Hypothalamus (tissue), 51 donors: ENCODE data around the gene CENPP.

Experiments used
- DNase-seq, 51 donors: peaks; one replicate each; lab custom pipeline; 2025; lab: John Stamatoyannopoulos, UW

CENPP gene

DNA sequence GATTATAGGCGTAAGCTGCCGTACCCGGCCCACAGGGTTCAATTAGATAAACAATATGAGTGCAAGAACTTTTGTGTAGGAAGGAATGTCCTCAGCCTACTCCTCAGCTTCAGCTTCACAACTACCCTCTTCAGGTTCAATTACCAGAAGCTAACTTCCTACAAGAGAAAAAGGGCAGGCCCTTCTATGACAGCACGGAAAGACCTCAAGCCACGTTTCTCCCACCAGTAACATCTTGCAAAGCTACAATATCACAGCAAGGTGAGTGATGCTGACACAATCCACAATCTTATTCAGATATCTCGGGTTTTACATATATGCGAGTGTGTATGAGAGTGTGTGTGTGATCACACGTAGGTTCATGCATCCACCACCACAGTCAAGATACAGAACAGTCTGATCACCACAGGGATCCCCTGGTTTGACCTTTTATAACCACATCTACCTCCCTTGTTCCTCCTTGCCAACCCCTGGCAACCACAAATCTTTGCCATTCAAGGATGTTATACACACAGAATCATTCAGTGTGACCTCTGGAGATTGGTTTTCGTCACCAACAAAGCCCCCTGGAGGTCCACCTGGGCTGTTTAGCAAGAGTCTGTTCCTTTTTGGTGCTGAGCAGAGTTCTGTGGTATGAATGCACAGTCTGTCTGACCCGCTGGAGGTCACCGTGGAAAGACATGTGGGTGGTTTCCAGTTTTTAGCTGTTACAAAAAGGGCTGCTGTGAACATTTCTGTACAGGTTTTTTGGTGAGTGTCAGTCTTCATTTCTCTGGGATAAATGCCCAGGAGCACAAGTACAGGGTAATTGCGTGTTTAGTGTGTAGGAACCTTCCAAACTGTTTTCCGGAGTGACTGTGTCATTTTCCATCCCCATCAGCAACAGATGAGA lies 305.9 kb downstream of the CENPP start:
- no peak for DNase-seq

DNA sequence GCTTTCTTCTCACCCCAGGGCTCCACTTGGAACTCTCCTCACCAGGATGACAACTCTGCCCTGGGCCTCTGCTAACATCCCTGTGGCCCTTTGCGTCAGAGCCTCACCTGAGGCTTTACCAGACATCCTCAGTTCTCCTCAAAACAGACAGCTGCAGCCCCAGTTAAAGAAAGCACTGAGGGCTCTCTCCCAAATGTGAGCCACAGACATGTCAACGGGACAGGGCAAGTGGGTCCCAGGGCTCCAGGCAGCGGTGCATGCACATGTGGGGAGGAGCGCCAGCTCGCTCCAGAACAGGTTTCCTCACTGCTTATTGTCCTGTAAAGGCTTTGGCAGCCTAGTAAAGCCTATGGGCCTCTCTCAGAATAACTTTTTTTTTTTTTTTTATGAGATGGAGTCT lies 306.9 kb downstream of the CENPP start:
- DNase-seq, result no peak

DNA sequence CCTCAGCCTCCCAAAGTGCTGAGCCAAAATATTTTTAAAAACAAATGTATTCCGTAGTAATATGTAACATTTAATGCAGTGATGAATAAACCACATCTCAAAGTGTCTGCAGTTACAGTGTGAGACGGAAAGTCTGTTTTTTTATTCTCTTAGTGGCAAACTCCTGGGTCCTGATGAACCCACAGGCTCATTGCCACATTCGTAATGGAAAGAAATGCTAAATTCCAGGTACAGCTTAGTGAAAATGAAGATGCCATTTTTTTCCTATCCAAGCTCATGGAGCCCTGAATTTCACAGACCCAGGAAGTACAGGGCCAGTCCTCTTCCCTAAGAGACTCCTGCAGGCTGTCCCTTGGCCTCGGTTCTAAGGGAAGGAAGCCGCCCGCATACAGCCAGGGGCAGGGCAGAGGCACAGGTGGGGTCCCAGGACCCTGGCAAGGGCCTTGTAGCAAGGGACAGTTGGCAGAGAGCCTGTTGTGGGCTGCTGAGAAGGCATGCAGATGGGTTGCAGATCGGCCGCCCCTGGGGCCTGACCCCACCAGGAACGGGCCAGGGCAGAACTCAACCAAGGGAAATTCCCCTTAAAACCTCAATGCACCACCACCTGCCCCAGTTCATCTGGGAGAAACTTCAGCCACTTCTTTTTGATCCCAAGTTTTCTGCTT lies 308.0 kb downstream of the CENPP start:
- DNase-seq, result no peak

DNA sequence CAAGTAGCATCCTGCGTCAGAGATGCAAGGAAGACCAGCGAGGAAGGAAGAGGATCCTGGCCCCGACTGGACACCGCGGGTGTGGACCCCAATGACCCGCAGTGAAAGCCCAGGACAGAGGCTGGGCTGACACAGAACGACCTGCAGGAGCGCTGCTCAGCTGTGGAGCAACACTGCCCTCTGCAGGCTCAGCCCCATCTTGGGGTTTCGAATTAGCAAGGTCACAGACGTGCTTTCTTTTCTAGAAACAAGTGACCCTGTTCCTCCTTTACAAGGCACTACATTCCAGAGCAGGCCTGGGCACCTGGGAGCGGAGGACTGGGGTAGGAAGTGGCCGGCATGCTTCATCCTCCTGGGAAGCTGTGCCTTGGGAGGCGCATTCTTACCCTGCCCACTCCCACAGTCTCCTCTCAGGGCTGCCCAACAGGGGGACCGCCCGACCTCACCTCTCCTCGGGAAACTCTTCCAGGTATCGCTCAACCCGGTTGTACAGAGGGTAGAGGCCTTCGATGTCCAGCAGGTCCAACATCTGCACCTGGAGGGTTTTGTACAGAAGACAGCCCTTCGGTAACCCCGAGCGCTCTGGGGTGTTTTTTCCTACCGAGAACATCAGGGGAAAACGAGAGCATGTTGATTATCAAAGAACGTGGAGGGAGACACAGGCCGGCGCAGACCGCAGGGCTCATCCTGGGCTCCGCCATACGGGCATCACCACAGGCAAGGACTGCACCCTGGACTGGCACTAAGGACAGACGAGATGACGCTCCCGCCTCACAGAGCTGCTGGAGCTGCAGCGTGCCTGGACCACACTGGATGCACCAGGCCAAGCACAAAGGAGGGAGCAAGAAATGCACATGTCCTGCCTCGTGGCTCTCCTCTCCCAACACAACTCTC lies 309.2 kb downstream of the CENPP start:
- peak in 40 of 51 donors; percentile 16 to 79 (median 42) for DNase-seq

DNA sequence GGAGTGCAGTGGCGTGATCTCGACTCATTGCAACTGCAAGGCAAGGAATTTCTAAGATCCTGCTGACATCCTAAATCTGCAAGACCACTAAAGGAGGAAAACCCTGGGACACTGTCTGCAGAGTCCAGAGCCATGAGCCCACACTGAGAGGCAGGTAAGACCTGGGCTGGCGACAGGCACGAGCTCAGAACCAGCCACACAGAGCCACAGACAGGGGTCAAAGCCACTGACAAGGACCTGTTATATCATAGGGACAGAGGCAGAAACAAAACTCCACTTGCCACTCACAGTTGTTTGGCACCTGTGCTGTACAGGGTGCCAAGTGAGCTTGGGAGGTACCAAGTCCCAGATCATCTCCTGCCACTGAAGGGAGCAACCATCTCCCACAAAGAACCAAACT lies 310.0 kb downstream of the CENPP start:
- DNase-seq, result no peak

DNA sequence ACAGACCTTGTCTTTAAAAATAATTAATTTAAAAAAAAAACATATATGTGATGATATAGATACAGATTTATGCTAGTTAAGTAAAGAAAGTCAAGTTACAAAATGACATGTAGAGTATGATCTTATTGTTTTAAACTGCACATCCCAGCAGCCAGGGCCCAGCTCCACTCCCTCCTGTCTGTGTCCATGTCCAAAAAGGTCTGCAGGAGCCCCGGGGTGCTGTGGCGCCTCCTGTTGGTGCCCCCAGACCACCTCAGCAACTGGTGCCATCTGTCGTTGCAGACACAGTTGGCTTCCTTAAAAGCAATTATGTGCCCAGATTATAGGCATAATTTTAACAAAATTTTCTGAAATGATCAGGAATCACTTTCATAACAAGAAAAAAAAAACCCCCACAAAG lies 310.9 kb downstream of the CENPP start:
- no peak for DNase-seq

DNA sequence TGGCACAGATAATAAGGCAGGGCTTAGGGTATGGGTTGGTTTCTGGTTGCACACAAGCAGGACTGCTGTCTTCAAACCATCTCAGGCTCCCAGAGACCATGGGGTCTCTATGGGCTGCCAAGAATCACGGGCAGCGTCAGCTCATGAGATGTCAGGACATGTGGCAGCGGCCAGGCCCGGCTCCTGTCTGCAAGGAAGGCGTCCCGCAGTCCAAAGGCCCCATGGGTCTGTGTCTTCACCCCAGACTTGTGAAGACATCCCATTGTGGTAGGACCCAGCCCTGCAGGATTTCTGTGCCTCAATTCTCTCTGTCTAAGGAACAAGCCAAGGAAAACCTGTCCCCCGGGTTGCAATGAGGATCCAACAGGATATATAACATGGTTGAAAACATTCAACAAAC lies 311.6 kb downstream of the CENPP start:
- DNase-seq, result no peak

DNA sequence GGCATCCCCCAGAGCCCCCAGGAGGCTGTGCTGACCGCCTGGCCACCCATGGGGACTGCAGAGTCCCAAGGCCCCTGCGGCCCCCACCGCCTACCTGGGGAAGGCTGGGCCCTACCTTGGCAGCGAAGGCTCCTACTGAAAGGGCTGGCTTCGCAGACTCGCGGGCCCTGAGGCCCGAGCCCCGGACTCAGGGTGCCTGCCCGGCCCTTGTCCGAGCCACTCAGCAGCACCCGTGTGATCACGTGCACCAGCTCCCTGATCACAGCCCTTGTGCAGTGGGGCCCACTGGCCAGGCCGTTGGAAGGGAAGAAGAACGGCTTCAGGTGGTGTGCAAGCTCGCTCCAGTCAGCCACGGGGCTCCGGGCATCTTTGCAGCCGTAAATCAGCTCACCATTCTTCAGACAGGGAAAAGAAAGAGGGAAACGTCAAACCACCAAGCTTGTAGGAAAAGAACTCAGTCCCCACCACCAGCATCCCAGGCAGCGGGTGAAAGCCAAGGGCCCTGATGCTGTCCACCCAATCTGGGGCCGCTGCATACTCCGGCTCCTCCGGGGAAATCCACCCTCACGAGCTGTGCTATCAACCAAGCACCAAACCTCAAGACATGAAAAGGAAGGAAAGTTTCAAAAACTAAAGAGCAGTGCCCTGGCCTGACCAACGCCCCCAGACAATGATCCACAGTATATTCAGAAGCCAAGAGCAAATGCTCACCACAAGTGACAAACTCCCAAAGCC lies 312.3 kb downstream of the CENPP start:
- DNase-seq, result no peak

DNA sequence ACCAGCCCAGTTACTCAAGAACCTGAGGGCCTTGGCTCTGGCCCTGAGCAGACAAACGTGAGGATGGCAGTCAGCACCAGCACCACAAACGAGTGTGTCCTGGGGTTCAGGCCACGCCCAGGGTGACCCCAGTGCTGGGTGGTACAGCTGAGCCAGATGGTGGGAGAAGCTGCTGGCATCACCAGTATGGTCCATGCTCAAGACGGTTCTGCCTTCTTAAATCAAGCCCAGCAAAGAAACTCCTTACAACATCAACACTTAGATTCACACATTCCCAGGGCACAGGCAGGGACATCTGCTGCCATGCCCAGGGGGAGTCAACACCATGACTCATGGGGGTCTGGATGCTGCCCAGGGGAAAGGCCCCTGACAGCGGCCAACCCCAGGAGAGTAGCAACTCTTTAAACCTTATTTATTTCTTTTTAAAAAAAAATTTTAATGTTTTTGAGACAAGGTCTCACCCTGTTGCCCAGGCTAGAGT lies 312.9 kb downstream of the CENPP start:
- DNase-seq, result no peak

DNA sequence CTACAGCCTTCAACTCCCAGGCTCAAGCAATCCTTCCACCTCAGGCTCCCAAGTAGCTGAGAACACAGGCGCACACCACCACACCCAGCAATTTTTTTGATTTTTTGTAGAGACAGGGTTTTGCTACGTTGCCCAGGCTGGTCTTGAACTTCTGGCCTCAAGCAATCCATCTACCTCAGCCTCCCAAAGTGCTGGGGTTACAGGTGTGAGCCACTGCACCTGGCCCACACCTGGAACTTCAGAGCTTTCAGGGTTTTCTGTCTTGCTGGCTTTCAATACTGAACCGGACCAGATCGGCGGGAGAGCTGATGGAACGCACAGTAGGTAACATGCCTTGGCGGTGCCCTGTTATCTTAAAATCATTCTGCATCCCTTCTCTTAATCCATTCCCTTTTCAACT lies 313.4 kb downstream of the CENPP start:
- DNase-seq, result no peak

DNA sequence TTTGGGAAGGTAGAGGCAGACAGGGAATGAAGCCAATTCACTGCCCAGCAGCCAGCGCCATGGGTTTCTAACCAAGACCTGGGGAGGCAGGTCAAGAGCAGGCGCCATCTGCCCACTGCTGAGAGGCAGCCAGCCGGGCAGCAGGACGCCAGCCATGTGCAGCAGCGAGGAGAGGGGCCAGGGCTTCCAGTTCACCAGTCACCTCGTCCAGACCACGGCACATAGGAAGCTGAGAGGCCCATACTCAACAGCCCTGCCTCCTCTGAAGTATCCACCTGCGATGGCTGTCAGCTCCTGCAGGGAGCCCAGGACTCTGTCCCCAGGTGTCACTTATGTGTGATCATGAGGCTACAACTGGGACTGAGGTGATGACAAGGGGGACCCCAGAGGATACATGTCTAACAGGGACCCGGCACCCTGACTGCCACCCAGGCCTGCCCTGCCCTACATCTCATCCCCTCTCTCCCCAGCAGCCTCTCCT lies 314.1 kb downstream of the CENPP start:
- no peak for DNase-seq

DNA sequence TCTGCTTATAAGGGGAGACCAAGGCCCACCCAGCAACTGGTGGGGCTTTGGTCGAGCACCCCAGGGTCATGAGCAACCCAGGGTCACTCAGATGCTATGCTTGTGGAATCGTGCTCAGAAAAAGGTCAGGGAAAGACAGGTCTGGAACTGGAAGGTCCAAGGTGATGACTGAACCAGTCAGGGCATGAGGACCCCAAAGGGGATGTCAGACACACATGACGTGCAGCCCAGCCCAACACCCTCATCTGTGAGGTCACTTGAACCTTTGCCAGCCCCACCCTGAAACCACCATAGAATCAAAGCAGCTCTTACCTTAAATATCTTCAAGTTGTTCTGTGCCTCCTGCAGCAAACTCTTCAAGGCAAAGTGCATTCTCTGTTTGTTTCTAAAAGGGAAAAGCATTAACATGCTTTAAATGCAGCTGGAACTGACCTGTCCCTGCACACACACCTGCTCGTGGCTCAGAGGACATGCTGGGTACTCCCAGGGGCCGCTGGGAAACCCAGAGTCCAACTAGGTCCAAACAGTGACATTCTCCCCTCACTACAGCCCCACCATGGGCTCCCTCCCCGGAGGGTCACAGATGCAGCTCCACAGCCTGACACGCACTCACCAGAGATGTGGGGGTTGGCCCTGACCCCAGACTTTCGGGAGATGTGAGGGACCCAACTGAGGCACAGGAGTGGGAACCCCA lies 314.8 kb downstream of the CENPP start:
- no peak for DNase-seq

DNA sequence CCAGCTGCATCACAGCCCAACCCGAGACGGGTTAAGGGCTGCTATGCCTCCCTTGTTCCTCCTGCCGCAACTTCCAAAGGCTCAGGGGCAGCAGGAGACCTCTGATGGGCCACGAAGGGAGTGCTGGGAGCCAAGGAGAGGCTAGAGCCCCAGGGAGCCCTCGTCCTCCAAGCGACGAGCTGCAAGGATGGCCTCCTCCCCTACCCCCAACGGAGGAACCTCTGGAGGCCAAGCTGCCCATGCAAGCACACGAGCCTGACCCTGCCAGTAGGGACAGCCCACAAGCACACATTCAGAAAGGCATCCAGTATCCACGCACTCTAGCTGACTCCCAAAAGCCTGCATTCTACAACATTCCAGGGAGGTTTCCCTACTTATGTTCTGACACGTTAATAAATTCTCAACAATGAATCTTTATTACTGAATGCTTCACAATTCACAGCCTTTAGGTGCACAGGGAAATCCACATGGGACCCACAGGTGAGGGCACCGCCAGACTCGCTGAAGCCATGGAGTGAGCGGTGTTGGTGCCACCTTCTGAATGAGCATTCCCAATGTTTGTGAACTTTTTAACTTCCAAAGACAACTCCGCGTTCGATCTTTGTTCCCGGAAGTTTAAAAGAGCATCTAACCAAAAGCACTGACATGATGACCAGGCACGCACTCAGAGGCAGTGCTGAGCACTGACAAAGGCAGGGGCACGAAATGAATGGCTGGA lies 315.5 kb downstream of the CENPP start:
- no peak for DNase-seq

DNA sequence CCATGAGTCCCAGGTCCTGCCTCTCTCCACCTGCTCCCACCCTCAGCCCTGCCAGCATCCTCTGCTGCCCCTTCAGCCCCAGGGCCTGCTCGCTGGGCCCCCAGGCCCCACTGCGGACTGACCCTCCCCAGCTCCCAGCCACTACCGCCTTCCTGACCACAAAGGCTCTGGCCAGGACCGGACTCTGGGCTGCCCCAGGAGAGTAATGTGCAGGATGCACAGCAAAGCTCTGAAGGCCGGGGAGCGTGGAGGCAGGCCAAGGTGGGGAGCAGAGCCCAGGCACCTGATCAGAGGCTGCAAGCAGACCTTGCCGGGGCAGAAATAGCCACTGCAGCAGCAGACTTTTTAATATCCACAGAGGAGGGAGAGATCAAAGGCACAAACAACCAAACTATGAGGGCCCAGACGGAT lies 316.3 kb downstream of the CENPP start:
- no peak for DNase-seq

DNA sequence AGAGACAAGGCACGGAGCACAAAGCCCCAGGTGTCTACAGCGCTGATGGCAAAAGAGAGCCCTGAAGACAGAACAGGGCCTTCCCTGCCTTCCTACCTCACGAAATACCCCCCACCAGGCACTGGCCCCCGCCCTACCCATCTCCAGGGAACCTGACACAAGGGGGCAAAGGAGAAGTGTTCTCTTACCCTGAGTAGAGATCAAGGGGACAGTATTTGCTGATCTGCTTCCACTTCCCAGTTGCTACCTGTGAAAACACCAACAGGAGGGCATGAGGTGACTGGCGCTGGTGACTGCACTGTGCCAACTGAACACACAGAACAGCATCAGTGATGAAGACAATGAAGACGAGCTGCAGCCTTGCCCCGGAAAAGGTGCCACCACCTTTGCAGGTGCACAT lies 316.8 kb downstream of the CENPP start:
- no peak for DNase-seq

DNA sequence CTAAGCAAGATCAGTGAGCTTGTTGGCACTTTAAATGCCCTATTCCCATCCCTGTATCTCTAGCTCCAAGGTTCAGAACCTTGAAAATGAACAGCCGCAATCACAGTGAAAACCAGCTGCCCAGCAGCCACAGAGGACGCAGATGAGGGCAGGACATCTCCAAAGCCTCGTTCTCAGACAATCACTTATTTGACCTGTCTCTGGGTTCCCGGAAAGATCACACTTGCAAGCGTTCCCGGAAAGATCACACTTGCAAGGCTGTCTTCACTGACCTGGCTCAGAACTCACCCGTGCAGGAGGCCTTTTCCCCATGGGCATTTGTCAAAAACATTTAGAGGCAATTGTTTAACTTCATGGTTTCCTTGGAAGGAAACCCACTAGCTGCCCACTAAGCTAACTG lies 318.5 kb downstream of the CENPP start:
- no peak for DNase-seq

DNA sequence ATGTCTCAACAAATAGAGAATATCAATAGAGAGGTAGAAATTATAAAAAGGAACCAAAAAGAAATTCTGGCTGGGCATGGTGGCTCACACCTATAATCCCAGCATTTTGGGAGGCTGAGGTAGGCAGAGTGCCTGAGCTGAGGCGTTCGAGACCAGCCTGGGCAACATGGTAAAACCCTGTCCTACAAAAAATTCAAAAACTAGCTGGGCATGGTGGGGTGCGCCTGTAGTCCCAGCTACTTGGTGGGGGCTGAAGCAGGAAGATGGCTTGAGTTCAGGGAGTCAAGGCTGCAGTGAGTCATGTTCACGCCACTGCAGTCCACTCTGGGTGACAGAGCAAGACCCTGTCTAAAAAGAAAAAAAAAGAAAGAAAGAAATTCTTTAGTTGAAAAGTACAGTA lies 319.3 kb downstream of the CENPP start:
- no peak for DNase-seq

DNA sequence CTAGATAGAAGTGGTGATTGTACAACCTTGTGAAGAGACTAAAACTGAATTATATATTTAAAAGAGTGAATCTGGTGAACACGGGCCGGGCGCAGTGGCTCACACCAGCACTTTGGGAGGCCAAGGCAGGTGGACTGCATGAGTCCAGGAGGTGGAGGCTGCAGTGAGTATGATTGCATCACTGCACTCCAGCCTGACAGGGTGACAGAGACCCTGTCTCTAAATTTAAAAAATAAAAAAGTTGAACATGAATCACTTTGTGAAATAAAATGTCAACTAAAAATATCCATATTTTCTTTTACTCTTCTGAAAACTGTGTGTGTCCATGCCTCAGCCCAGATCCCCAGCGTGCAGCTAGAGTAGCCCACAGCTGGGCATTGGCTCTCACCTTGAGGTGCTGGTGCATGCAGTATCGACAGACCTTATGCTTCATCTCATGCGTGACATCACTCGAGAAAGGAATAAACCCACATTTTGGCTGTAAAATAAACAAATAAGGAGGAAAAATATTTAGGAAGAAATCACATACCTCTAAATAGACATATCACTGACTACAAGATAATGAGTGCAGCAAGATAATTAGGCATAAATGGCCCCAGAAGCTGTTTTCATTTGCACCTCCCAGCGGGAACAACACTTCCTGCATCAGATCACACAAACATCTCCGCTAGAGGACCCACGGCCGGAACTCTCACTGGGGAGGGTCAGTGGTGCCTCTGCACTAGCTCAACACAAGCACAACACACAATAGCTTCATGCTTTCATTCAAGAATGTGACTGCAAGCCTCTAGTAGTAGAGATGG lies 322.1 kb downstream of the CENPP start:
- peak in 1 of 51 donors; percentile 10 for DNase-seq
